Calu3 (cell line): ENCODE data around the gene SLC39A12. TPM values are rescaled to one million over a fixed set of nuclear protein-coding genes. Genes with fewer than 3 reads are reported as not detected.

Experiments
- BruUV-seq: library from RNA; stranded (reverse); fragments of 400-500 nt; replicated peaks from 2 replicates; lab custom pipeline; 2021; lab: Mats Ljungman, UMichigan
- CTCF ChIA-PET: fragments of 300-600 bp; sonication (Branson Sonifier 250); formaldehyde crosslinking; loops from one replicate; lab custom pipeline; 2022; ENCODE audit warnings: antibody characterized with exemption; lab: Charles Lee
- DNase-seq: peaks from one replicate; pipeline ENCODE4 v3.0.0; 2022
- H3K27ac Mint-ChIP-seq: one replicate; pipeline ENCODE4 v1.8.0; 2022; ENCODE audit warnings: mixed read lengths; ENCODE audit not compliant: unreplicated experiment
- H3K27me3 Mint-ChIP-seq: one replicate; pipeline ENCODE4 v1.8.0; 2022; ENCODE audit warnings: mixed read lengths; ENCODE audit not compliant: unreplicated experiment
- H3K36me3 Mint-ChIP-seq: one replicate; pipeline ENCODE4 v1.8.0; 2022; ENCODE audit warnings: mild to moderate bottlenecking, moderate library complexity, mixed read lengths; ENCODE audit not compliant: insufficient read depth, unreplicated experiment
- H3K4me1 Mint-ChIP-seq: one replicate; pipeline ENCODE4 v1.8.0; 2022; ENCODE audit warnings: mild to moderate bottlenecking, low read depth, mixed read lengths; ENCODE audit not compliant: unreplicated experiment
- H3K4me3 Mint-ChIP-seq: one replicate; pipeline ENCODE4 v1.8.0; 2022; ENCODE audit warnings: mild to moderate bottlenecking, low read depth, moderate library complexity, mixed read lengths; ENCODE audit not compliant: unreplicated experiment
- H3K9me3 Mint-ChIP-seq: one replicate; pipeline ENCODE4 v1.8.0; 2022; ENCODE audit warnings: low read depth, mixed read lengths; ENCODE audit not compliant: unreplicated experiment
- intact Hi-C: fragments of 100-400 bp; cut with micrococcal nuclease; formaldehyde crosslinking; loops from one replicate; pipeline ENCODE4 v1.10.0; 2022; ENCODE audit not compliant: unreplicated experiment
- total RNA-seq: library from RNA; stranded (reverse); gene quantifications from 2 replicates; pipeline ENCODE4 v1.2.3, GENCODE V29; 2022
- TF ChIP-seq, protein P1 (sequence below): fragments of 200-600 bp; IDR thresholded peaks from one replicate; pipeline ENCODE4 v1.8.0; 2022; ENCODE audit warnings: antibody characterized with exemption; ENCODE audit not compliant: unreplicated experiment

SLC39A12 gene
- total RNA-seq, 1 experiment from 2014 or later, result not detected

DNA sequence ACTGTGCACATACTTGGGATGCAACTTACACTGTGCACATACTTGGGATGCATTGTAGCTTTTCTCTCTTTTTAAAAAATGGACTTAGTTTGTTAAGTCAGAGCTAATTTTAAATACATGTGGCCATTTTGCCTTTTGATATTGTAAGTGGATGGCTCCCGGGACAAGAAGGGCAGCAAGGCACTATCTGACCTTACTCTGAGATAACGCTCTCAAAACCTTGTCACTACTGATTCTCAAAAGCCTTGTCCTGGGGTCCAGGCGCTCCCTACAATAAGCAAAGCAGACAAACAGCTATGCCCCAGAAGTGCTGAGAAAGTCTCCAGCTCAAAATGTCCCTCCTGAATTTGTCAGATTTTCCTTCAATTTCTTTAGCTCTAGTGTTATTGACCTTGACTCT, 121.6 kb downstream of the SLC39A12 start:
- H3K27ac Mint-ChIP-seq, result no peak overlapping the region
- no TSS peak for BruUV-seq
- CTCF ChIA-PET, result no interaction called here
- DNase-seq, result no peak
- TF ChIP-seq, protein P1, sequence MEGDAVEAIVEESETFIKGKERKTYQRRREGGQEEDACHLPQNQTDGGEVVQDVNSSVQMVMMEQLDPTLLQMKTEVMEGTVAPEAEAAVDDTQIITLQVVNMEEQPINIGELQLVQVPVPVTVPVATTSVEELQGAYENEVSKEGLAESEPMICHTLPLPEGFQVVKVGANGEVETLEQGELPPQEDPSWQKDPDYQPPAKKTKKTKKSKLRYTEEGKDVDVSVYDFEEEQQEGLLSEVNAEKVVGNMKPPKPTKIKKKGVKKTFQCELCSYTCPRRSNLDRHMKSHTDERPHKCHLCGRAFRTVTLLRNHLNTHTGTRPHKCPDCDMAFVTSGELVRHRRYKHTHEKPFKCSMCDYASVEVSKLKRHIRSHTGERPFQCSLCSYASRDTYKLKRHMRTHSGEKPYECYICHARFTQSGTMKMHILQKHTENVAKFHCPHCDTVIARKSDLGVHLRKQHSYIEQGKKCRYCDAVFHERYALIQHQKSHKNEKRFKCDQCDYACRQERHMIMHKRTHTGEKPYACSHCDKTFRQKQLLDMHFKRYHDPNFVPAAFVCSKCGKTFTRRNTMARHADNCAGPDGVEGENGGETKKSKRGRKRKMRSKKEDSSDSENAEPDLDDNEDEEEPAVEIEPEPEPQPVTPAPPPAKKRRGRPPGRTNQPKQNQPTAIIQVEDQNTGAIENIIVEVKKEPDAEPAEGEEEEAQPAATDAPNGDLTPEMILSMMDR, result no peak
- peaks cover 8% of the 10 kb centered on the region for H3K27me3 Mint-ChIP-seq
- H3K9me3 Mint-ChIP-seq, result no peaks in the 10 kb centered on the region
- intact Hi-C loops, result no loop called here
- no peaks in the 10 kb centered on the region for H3K36me3 Mint-ChIP-seq
- no peak overlapping the region for H3K4me3 Mint-ChIP-seq
- no peaks in the 10 kb centered on the region for H3K4me1 Mint-ChIP-seq

DNA sequence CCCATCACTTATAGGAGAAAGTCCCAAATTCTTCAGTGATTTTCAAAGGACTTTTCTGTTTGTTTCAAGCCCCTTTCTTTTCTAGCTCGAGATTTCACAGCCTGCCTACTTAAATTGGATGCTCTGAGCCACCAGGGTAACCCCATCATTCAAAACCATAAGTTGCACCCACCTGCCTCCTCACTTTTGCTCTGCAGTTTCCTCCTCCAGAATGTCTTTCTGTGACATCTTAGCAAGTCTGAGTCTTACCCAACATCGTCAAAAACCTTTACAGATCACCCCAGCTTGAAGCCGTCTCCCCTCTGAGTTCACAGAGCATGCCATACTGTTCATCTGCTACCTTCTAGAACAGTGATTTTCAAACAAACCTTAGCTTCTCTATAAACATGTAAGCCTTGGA, 124.2 kb downstream of the SLC39A12 start:
- no peaks in the 10 kb centered on the region for H3K4me1 Mint-ChIP-seq
- no peak overlapping the region for H3K27ac Mint-ChIP-seq
- H3K27me3 Mint-ChIP-seq, result peaks cover 8% of the 10 kb centered on the region
- H3K9me3 Mint-ChIP-seq, result no peaks in the 10 kb centered on the region
- BruUV-seq, result no TSS peak
- CTCF ChIA-PET, result no interaction called here
- TF ChIP-seq, protein P1, result no peak
- H3K4me3 Mint-ChIP-seq, result no peak overlapping the region
- intact Hi-C loops, result no loop called here
- DNase-seq, result no peak
- no peaks in the 10 kb centered on the region for H3K36me3 Mint-ChIP-seq

DNA sequence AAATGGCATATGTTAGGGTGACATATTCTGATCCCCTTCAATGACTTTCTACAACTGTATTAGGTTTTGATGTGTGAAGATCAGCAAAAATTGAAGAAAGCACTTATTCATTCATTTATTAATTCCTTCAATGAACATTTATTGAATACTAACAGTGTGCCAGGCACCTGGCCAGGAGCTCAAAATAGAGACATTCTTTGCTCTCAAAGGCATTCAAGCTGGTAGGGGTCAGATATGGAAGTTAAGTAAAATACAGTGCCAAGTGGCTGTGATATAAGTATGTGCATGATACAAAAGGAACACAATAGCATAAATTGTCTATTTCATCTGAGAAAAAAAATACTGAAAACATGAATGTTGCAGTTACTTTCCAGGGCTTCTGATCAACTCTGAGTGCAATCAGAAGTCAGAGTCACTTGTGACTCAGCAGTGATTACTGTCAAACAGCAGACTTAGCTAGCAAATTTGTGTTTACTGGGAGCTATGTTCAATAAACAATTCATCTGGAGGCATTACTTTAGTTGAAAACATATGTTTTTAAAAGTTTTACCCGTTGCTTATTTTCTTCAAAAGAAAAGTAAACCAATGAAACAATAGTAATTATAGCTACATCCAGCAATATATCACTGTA, 128.1 kb downstream of the SLC39A12 start:
- CTCF ChIA-PET, result no interaction called here

DNA sequence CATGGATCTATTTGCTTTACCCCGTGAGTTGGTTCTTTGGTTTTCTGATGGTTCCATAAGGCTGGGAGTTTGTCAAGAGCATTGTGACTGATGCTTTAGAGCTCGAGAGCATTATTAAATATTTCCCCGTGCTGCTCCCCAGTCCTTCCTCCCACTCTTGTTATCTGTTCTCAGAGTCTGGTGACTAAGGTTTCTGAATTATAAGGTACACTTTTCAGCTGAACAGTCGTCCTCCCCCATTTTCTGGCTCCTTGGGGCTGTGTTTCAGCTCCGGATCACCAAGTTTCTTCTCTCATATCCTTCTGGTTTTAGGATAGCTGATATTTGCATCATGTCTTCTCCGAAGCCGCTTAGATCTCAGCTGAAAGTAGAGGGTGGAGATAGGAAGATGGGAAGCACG, 130.7 kb downstream of the SLC39A12 start:
- intact Hi-C loops, result no loop called here
- no peak overlapping the region for H3K4me3 Mint-ChIP-seq
- peaks cover 8% of the 10 kb centered on the region for H3K9me3 Mint-ChIP-seq
- CTCF ChIA-PET, result no interaction called here
- H3K4me1 Mint-ChIP-seq, result no peaks in the 10 kb centered on the region
- H3K27ac Mint-ChIP-seq, result no peak overlapping the region
- DNase-seq, result no peak
- TF ChIP-seq, protein P1, result no peak
- peaks cover 31% of the 10 kb centered on the region for H3K27me3 Mint-ChIP-seq
- no TSS peak for BruUV-seq
- no peaks in the 10 kb centered on the region for H3K36me3 Mint-ChIP-seq

More for the DNA sequence above, 128.1 kb downstream of the SLC39A12 start:
- no peak for DNase-seq
- intact Hi-C loops, result no loop called here
- peaks cover 36% of the 10 kb centered on the region for H3K27me3 Mint-ChIP-seq
- H3K4me3 Mint-ChIP-seq, result no peak overlapping the region
- TF ChIP-seq, protein P1, result no peak
- H3K36me3 Mint-ChIP-seq, result no peaks in the 10 kb centered on the region
- no peaks in the 10 kb centered on the region for H3K4me1 Mint-ChIP-seq
- peaks cover 6% of the 10 kb centered on the region for H3K9me3 Mint-ChIP-seq
- no TSS peak for BruUV-seq
- H3K27ac Mint-ChIP-seq, result no peak overlapping the region
